Right atrium auricular region (tissue), 2 donors: ENCODE measurements around the gene TPST2. TPM values are rescaled to one million over a fixed set of nuclear protein-coding genes. Genes with fewer than 3 reads are reported as not detected.

Source experiments
- DNase-seq: peaks from one replicate; pipeline ENCODE4 v3.0.0-alpha.2; 2019; ENCODE audit warnings: low spot score
- H3K27ac ChIP-seq, 2 donors: fragments of 200-600 bp; sonication (generic); 1 replicate in 1 of 2; 2 replicates in 1 of 2; pipeline ENCODE4 v1.5.1; 2016 to 2019
- H3K27me3 ChIP-seq, 2 donors: fragments of 200-600 bp; sonication (generic); one replicate each; pipeline versions ENCODE4 v1.5.1 to v1.6.0; 2017 to 2019
- H3K36me3 ChIP-seq: fragments of 200-600 bp; sonication (generic); one replicate; pipeline ENCODE4 v1.5.1; 2016
- H3K4me1 ChIP-seq, 2 donors: fragments of 200-600 bp; sonication (generic); one replicate each; pipeline versions ENCODE4 v1.5.1 to v1.6.0; 2017 to 2019
- H3K4me3 ChIP-seq, 2 donors: fragments of 200-600 bp; sonication (generic); 1 replicate in 1 of 2; 2 replicates in 1 of 2; pipeline ENCODE4 v1.5.1; 2017 to 2019; ENCODE audit warnings: mild to moderate bottlenecking in 1 of 2, moderate library complexity in 1 of 2
- H3K9me3 ChIP-seq, 2 donors: fragments of 200-600 bp; sonication (generic); one replicate each; pipeline ENCODE4 v1.5.1; 2019
- total RNA-seq, 2 donors: library from RNA; depleted of rRNA; stranded (reverse); fragments of >200 nt; gene quantifications; one replicate each; pipeline ENCODE4 v1.1.0, GENCODE V29; 2016
- TF ChIP-seq, protein P1 (sequence below), 2 donors: fragments of 200-600 bp; sonication (generic); IDR thresholded peaks; one replicate each; pipeline ENCODE4 v1.5.1; 2019; ENCODE audit warnings: antibody characterized with exemption in 2 of 2

The TPST2 gene
- total RNA-seq, 2 donors from 2014 or later = 63.4 to 104 TPM

DNA sequence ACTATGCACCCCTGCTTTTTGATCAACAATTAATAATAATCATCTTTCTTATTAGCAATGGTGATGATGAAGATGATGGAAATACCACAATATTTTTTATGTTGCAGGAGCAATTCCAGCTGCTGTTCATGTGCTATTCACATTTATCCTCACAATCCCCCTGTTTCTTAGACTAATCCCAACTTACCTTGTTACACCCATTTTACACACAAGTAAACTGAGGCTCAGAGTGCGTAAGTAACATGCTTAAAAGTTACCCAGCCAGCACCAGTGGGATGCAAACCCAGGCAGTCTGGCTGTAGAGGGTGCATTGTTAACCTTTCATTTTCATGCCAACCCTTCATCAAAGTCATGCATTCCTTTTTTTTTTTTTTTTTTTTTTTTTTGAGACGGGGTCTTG is 30.3 kb upstream of the TPST2 start:
- Histone ChIP-seq H3K4me3 (no peak overlapping the region), H3K27ac (no peak overlapping the region), H3K36me3 (no peaks in the 10 kb centered on the region), H3K4me1 (peaks cover 0 to 8% of the 10 kb centered on the region in 2 donors), H3K9me3 (no peaks in the 10 kb centered on the region), H3K27me3 (no peaks in the 10 kb centered on the region)
- TF ChIP-seq, protein P1, sequence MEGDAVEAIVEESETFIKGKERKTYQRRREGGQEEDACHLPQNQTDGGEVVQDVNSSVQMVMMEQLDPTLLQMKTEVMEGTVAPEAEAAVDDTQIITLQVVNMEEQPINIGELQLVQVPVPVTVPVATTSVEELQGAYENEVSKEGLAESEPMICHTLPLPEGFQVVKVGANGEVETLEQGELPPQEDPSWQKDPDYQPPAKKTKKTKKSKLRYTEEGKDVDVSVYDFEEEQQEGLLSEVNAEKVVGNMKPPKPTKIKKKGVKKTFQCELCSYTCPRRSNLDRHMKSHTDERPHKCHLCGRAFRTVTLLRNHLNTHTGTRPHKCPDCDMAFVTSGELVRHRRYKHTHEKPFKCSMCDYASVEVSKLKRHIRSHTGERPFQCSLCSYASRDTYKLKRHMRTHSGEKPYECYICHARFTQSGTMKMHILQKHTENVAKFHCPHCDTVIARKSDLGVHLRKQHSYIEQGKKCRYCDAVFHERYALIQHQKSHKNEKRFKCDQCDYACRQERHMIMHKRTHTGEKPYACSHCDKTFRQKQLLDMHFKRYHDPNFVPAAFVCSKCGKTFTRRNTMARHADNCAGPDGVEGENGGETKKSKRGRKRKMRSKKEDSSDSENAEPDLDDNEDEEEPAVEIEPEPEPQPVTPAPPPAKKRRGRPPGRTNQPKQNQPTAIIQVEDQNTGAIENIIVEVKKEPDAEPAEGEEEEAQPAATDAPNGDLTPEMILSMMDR (IDR thresholded peaks at IDR 0.05) = no peak
- DNase-seq = no peak

DNA sequence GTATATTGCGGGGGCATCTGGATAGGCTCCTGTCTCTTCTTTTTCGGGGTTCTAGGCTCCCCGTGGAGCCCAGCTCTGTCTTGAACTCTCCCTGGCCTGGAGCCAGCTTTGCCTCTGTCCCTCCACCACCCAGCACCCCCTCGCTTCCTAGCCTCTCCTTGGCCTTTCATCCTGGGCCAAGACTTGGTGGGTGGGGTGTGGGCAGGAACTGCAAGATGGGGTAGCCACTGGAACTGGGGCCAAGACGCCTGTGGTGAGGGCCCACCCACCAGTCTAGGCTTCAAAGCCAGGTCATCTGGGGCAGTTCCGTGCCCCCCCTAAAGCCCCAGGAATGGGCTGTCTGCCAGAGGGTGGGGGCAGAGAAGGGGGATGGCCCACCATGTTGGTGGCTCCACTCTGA is 29.6 kb upstream of the TPST2 start:
- no peak for DNase-seq
- Histone ChIP-seq H3K9me3 (no peaks in the 10 kb centered on the region), H3K36me3 (no peaks in the 10 kb centered on the region), H3K4me1 (peaks cover 0 to 8% of the 10 kb centered on the region in 2 donors), H3K27ac (no peak overlapping the region), H3K4me3 (no peak overlapping the region), H3K27me3 (no peaks in the 10 kb centered on the region)
- TF ChIP-seq, protein P1 (IDR thresholded peaks at IDR 0.05) = no peak

DNA sequence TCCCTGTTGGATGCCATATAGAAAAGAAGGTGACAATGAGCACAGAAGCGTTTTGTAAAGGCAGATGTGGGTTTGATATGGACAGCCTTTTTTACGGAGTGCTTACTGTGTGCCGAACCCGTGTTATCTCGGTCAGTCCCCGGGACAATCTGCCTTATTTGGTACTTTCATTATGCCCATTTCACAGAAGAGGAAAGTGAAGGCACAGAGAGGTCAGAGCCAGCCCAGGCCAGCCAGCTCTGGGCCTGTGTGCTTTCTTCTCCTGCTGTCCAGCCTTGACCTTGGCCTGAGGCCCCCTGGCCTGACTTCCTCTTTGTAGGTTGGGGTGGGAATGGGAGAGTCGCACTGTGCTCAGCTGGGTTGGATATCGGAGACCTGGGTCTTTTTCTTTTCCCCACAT is 28.5 kb upstream of the TPST2 start:
- Histone ChIP-seq H3K4me3 (no peak overlapping the region), H3K36me3 (no peaks in the 10 kb centered on the region), H3K4me1 (peaks cover 0 to 8% of the 10 kb centered on the region in 2 donors), H3K27me3 (no peaks in the 10 kb centered on the region), H3K9me3 (no peaks in the 10 kb centered on the region), H3K27ac (no peak overlapping the region)
- TF ChIP-seq, protein P1 (IDR thresholded peaks at IDR 0.05) = no peak
- DNase-seq = no peak

DNA sequence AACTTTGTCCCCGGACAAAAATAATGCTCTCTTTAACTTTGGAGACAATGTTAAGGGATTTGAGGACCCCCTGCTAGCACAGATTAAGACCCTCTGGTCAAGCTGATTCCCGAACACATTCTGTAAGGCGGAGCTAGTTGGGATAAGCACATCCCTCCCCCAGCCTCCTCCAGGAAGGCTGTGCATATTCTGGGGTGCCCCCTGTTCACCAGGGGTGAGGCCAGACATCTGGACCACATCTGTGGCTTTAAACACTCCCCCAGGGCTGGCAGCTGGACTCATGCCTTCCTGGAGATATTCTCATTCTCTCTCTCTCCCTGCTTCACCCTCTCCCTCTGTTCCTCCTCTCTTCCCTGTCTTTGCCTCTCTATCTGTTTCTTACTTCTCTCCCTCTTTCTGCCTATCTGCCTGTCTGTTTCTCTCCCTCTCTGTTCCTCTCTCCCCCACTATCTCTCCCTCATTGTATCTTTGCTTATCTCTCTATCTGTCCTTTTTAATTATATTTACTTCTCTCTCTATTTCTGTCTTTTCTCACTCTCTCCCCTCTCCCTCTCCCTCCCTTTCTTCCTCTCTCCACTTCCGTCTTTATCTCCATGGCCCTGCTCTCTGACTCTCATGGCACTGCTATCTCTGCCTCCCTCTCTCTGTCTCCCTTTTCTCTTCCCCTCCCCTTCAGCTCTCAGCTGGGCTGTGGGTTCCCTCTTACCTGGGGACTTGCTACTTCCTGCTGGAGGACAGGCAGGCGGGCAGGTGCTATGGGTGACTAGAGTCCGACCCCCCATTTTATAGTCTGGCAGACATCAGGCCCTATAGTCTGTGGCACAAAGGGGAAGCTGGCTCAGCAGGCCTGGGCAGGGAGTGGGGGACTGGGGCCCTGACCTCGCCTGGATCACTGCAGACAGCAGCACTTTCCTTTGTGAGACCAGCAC is 27.6 kb upstream of the TPST2 start, which contains the start of gene CRYBB1:
Gene CRYBB1, minus strand, starts transcription at position 757 of the 929 bp plus-strand sequence. CDS start 1,708 bp downstream, outside the sequence.
- no peak for DNase-seq
- H3K4me3 ChIP-seq = no peak within 1 kb of the TSS
- TF ChIP-seq, protein P1 (IDR thresholded peaks at IDR 0.05) = no peak
- H3K4me1 ChIP-seq = peaks cover 0 to 8% of the 10 kb centered on the region in 2 donors
- H3K27ac ChIP-seq = no peak within 1 kb of the TSS
- H3K9me3 ChIP-seq = no peaks in the 10 kb centered on the region
- H3K27me3 ChIP-seq = no peaks in the 10 kb centered on the region
- H3K36me3 ChIP-seq = no peaks in the 10 kb centered on the region

DNA sequence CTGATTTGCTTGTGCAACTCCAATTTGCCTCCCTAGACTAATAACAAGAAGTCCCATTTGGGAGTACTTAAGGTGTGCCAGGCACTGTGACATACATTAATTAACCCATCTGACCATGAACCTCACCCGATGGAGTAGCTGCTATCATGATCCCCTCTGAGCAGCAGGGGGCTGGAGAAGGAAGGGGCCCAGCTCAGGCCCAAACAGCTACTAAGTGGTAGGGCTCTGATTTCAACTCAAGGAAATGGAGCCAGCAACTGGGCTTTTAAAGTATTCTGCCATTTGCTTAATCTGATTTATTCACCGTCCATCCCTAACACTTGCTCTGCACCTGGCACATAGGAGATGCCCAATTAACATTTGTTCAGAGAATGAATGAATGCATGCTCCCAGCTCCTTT is 26.7 kb upstream of the TPST2 start:
- H3K27me3 ChIP-seq = no peaks in the 10 kb centered on the region
- no peaks in the 10 kb centered on the region for H3K36me3 ChIP-seq
- H3K27ac ChIP-seq = no peak overlapping the region
- no peak for DNase-seq
- no peaks in the 10 kb centered on the region for H3K9me3 ChIP-seq
- H3K4me3 ChIP-seq = no peak overlapping the region
- TF ChIP-seq, protein P1 (IDR thresholded peaks at IDR 0.05) = no peak
- peaks cover 0 to 8% of the 10 kb centered on the region in 2 donors for H3K4me1 ChIP-seq
